ENCODE data around the gene NOS3.

The NOS3 gene

DNA sequence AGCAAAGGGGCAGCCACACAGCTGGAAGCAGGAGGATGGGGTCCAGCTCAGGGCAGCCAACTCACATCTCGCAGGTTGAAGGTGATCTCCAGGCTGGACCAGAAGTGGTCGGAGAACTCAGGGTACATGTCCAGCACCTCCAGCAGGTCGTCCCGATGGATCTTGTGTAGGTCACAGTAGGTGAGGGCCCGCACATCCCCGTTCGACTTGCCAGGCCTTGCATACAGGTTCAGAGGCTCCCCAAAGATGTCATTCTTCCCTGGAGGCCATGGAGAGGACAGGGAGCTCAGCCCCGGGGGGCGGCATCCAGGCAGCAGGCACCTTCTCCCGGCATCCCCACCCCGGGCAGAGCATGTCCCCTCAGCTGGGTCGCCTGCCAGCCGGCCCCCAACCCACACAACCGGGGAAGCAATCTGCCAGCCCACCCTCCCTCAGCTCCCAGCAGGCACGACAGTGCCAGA, 42.0 kb upstream of the NOS3 start:
- peaks cover 9% of the 10 kb centered on the region for H3K27me3 Mint-ChIP-seq
- H3K4me1 Mint-ChIP-seq = no peaks in the 10 kb centered on the region
- DNase-seq (no peak), ATAC-seq (no peak)
- H3K4me3 Mint-ChIP-seq = no peak overlapping the region
- no peaks in the 10 kb centered on the region for H3K9me3 Mint-ChIP-seq
- H3K36me3 Mint-ChIP-seq (ENCODE audit: low read depth) = no peaks in the 10 kb centered on the region
- no peak overlapping the region for H3K27ac Mint-ChIP-seq

DNA sequence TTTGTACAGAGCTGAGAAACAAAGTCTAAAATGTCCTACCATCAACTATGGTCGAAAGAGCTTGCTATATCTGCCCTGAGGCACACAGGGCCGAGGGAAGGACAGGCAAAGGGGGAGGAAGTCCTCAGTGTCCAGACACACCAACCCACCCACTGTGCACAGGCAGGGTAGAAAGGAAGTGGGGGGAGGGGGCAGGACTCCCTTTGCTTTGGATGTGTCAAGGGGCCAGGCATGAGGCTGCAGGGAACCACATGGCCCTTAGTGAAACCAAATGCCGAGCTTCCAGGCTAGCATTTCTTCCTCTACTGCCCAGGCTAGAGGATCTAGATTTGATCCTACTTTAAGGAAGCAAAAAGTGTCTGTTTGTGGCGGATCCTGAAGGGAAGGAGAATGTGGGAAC, 41.3 kb upstream of the NOS3 start:
- ATAC-seq (no peak), DNase-seq (no peak)
- Mint-ChIP-seq H3K4me3 (no peak overlapping the region), H3K27me3 (peaks cover 9% of the 10 kb centered on the region), H3K9me3 (no peaks in the 10 kb centered on the region), H3K36me3 (ENCODE audit: low read depth) (no peaks in the 10 kb centered on the region), H3K4me1 (no peaks in the 10 kb centered on the region), H3K27ac (no peak overlapping the region)

DNA sequence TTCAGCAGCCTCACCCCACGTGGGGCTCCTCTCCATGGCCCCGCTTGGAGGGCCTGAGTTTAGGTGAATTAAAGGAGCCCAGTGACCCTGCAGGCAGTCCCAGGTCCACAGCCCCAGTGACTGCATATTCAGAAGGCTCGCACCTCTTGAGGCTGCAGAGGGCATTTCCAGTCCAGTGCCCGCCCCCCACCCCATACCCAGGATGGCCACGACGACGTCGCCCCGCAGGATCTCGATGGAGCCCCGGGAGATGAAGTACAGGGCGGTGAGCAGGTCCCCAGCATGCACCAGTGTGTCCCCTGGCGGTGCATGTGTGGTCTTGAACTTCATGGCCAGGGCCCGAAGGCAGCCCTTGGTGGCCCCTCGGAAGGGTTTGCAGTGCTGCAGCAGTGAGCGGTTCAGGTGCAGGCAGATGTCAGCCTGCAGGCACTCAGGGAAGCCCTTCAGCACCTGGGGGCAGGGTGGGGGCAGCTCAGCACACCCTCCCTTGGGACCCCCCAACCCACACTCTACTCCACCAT, 40.8 kb upstream of the NOS3 start:
- Mint-ChIP-seq H3K4me1 (no peaks in the 10 kb centered on the region), H3K9me3 (no peaks in the 10 kb centered on the region), H3K36me3 (ENCODE audit: low read depth) (no peaks in the 10 kb centered on the region), H3K27me3 (peaks cover 9% of the 10 kb centered on the region), H3K27ac (no peak overlapping the region), H3K4me3 (no peak overlapping the region)
- DNase-seq = no peak
- no peak for ATAC-seq

DNA sequence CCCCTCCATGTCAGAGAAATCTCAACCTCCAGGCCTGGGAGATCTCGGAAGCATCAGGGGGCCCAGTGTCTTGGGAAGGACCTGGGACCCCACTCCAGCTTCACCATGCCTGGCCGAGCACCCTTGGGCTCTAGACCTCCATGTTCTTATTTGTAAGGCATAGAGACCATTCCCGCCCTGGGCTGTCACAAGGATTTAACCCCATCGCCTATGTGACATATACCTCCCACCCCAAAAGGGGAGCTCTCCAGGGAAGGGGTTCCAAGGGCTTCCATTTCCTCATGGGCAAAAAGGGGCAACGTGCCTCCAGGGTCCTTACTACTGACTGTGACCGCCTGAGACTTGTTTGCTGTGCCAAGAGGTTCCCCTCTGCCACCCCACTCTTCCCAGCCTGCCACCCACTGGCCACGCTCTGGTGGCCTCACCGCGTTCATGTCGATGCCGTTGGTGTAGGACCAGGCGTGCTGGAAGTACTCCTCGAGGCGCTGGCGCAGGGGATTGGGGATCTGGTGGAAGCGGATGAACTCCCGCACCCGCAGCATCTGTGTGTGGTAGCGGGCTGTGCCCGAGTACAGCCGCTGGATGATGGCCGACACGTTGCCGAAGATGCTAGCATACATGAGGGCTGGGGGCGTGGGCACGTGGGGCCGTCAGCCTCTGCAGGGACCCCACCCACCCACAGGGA, 40.2 kb upstream of the NOS3 start:
- no peak overlapping the region for H3K27ac Mint-ChIP-seq
- H3K27me3 Mint-ChIP-seq = peaks cover 7% of the 10 kb centered on the region

DNA sequence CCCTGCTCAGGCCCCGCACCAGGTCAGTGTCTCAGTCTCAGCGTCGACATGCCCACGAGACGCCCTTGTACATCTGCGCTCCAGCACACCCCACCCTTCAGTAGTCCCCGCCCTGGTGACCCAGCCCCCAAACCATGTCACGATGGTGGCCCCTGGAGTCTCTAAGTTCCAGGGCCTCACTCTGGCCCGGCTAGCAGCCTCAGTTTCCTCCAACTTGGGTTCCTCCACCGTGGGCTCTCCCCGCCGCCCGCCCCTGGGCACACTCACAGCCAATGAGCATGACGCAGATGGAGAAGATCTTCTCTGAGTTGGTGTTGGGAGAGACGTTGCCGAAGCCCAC, 39.7 kb upstream of the NOS3 start:
- H3K9me3 Mint-ChIP-seq = no peaks in the 10 kb centered on the region
- no peaks in the 10 kb centered on the region for H3K36me3 Mint-ChIP-seq (ENCODE audit: low read depth)
- H3K4me1 Mint-ChIP-seq = peaks cover 2% of the 10 kb centered on the region
- ATAC-seq = no peak
- H3K4me3 Mint-ChIP-seq = no peak overlapping the region
- no peak for DNase-seq
- no peak overlapping the region for H3K27ac Mint-ChIP-seq
- H3K27me3 Mint-ChIP-seq = peaks cover 12% of the 10 kb centered on the region

More for the DNA sequence above, 40.2 kb upstream of the NOS3 start:
- DNase-seq (no peak), ATAC-seq (no peak)
- no peaks in the 10 kb centered on the region for H3K9me3 Mint-ChIP-seq
- no peak overlapping the region for H3K4me3 Mint-ChIP-seq
- no peaks in the 10 kb centered on the region for H3K4me1 Mint-ChIP-seq
- no peaks in the 10 kb centered on the region for H3K36me3 Mint-ChIP-seq (ENCODE audit: low read depth)

DNA sequence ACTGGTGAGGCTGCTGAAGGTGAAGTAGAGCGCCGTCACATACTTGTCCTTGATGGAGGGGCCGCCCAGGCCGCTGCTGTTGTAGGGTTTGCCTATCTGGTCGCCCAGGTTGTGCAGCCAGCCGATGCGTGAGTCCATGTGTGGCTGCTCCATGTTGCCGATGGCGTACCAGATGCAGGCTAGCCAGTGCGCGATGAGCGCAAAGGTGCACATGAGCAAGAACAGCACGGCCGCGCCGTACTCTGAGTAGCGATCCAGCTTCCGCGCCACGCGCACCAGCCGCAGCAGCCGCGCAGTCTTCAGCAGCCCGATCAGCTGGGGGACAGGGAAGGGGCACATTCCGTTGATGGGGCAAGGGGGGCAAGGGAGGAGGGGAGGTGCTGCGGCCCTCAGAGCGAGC, 39.3 kb upstream of the NOS3 start:
- peaks cover 11% of the 10 kb centered on the region for H3K27me3 Mint-ChIP-seq
- DNase-seq (no peak), ATAC-seq (no peak)
- no peak overlapping the region for H3K4me3 Mint-ChIP-seq
- H3K4me1 Mint-ChIP-seq = peaks cover 2% of the 10 kb centered on the region
- no peaks in the 10 kb centered on the region for H3K36me3 Mint-ChIP-seq (ENCODE audit: low read depth)
- no peaks in the 10 kb centered on the region for H3K9me3 Mint-ChIP-seq
- no peak overlapping the region for H3K27ac Mint-ChIP-seq

DNA sequence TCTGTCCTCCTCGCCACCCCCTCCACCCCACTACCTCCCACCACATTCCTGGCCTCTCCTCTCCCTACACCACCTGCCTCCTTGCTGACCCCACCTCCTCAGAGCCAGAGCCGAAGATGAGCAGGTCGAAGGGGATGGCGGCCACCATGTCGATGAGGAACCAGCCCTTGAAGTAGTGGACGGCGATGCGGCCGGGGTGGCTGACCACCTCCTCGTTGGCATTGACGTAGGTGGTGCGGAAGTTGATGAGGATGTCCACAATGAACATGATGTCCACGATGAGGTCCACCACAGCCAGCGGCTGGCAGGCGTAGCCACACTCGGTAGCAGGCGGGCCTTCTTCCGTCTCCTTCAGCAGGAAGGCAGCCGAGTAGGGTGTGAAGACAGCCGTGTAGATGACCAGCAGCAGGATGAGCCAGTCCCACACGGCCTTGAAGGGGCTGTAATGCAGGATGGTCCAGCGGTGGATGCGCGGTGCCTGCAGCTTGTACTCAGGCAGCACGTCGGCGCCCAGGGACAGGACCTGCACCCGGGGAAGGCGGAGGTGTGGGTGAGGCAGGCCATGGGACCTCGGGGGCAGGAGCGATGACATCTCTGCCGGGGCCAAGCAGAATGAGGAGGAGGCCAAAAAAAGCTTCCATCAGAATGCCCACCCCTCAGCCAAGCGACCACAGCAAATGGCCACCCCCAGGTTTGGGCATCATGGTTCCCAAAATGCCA, 38.3 kb upstream of the NOS3 start:
- no peak overlapping the region for H3K27ac Mint-ChIP-seq
- peaks cover 18% of the 10 kb centered on the region for H3K27me3 Mint-ChIP-seq
- ATAC-seq (no peak), DNase-seq (no peak)
- peaks cover 2% of the 10 kb centered on the region for H3K4me1 Mint-ChIP-seq
- H3K9me3 Mint-ChIP-seq = no peaks in the 10 kb centered on the region
- H3K4me3 Mint-ChIP-seq = no peak overlapping the region
- no peaks in the 10 kb centered on the region for H3K36me3 Mint-ChIP-seq (ENCODE audit: low read depth)

DNA sequence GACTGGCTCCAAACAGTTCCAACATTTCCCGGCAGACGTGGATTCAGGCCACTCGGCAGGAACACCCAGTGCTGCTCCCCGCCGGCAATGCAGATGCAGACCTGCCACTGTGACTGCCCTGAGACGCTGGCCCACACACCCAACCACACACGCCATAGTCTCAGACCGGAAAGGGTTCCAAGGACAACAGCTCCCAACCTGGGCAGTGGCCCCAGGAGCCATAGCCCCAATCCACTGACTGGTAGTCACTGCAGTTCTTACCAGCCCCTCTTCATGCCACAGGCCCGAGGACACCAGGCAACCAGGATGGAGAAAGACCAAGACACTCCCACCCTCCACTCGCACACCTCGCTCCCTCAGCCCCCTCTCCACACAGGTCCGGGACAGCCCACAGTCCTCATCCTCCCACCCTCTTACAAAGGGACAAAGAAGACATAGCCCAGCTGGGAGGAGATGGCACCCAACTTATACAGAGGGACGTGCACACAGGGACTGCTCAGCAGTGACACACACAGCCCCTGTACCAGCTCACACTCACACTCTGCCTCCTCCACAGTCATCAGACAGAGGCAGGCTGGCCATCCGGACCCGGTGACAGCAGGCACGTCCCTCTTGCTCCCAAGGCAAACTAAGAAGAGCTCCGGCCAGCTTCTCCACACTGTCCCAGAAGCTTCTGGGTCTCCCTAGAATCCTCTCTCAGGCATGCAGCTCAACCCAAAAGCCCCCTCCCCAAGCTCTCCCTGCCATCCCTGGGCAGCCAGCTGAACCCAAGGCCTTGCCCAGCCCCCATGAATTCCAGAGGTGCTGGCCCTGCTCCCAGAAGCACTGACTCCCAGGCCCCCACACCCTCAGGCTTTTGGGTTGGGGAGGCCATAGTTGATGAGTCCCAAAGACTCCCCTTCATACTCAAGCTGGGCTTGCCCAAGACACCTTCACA, 37.5 kb upstream of the NOS3 start:
- DNase-seq (no peak), ATAC-seq (no peak)
- Mint-ChIP-seq H3K27me3 (peaks cover 19% of the 10 kb centered on the region), H3K4me1 (peaks cover 2% of the 10 kb centered on the region), H3K9me3 (no peaks in the 10 kb centered on the region), H3K4me3 (no peak overlapping the region), H3K27ac (no peak overlapping the region), H3K36me3 (ENCODE audit: low read depth) (no peaks in the 10 kb centered on the region)

DNA sequence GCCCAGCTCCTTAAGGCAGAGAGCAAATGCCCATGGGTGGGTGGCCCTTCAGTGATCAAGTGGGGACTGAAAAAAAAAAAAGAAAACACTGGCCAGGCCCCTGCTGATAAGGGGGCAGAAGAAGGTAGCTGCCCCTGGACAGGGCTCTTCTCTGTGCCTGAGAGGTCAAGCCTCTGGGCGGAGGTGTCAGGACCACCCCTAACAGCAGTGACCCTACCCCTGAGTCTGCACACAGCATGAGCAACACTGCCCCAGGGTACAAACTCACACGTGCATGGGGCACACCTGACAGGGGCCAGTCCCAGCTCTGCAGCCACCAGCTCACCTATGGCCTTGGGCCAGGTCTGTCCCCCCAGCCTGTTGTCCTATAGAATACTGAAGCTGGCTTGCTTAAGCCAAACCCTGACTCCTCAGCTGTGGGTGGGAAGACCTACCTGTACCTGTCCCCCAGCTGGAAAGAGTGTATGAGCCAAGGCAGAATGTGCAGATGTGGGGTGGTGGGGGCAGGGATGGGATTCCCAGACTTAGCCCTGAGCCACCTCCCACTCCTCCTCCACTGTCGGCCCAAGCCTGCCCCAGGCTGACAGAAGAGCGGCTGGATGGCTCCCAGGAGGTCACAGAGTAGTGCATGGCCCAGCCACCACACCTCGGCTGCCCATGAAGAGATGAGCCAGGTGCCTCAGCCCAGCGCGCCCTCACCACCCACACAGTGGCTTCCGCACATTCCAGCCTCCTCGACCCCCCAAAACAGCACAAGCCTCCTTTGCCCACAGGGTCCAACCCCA, 36.4 kb upstream of the NOS3 start:
- no peaks in the 10 kb centered on the region for H3K9me3 Mint-ChIP-seq
- DNase-seq (no peak), ATAC-seq (no peak)
- H3K4me3 Mint-ChIP-seq = no peak overlapping the region
- no peak overlapping the region for H3K27ac Mint-ChIP-seq
- peaks cover 25% of the 10 kb centered on the region for H3K27me3 Mint-ChIP-seq
- peaks cover 5% of the 10 kb centered on the region for H3K4me1 Mint-ChIP-seq
- no peaks in the 10 kb centered on the region for H3K36me3 Mint-ChIP-seq (ENCODE audit: low read depth)

DNA sequence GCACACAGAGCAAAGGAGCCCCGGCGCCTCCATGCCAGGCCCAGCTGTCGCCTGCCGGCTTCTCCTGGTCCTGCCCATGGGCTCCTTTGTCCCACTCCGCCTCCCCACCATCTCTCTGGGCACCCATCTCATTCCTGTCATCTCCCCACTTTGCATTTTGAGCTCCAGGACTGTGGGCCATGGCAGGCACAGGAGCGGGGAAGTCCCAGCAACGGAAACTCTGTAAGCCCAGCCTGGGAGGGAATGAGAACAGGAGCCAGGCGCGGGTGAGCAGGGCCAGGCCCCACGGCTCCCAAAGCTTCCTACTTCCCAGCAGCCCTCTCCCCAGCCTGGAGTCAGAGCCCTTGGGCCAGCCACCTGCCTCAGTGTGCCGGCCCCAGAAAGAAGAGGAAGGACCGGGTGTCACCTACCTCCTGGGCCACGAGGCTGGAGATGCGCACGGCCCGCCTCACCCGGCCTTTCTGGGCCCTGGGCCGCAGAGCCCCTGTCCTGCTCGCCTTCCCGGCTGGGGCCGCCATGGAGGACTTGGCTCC, 35.8 kb upstream of the NOS3 start:
- ATAC-seq = no peak

DNA sequence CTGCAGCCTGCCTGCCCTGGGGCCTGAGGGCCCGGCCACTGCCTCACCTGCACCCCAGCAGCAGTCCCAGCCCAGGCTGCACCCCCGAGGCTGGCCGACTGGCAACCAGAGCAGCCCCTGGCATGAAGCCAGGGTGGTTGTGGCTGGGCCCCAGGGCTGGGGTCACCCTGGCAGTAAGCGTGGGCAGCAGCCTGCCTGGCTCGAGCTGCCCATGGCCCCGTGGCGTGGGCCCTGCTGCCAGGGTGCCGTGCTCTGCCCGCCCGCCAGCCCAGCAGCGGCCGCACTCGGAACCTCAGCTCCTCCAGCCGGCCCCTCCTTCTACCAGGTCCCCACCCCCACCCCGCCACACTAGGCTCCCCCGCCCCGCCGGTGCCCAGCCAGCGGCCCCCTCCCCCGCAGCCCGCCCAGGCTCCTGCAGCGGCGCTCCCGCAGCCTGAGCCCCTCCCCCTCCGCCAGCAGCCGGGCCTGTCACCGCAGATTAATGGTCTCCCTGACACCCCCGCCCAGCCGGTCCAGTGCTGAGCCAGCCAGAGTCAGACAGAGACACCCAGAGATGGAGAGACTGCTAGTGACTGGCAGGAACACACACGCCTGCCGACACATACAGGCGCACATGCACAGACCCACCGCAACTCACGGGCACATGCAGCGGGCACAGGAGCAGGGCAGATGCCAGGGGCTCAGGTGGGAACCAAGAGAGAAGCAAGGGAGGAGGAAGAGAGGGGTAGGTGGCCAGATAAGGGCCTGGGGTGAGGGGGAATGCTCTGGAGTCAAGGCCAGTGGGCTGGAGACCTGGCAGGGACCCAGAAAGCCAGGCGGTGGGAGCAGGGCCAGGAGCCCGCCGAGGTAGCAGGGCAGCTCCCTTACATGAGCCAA, 35.1 kb upstream of the NOS3 start:
- Mint-ChIP-seq H3K4me3 (no peak overlapping the region), H3K9me3 (no peaks in the 10 kb centered on the region), H3K27me3 (peaks cover 36% of the 10 kb centered on the region), H3K27ac (no peak overlapping the region), H3K4me1 (peaks cover 8% of the 10 kb centered on the region), H3K36me3 (ENCODE audit: low read depth) (no peaks in the 10 kb centered on the region)
- DNase-seq (no peak), ATAC-seq (no peak)

More for the DNA sequence above, 35.8 kb upstream of the NOS3 start:
- Mint-ChIP-seq H3K4me1 (peaks cover 8% of the 10 kb centered on the region), H3K36me3 (ENCODE audit: low read depth) (no peaks in the 10 kb centered on the region), H3K27ac (no peak overlapping the region), H3K4me3 (no peak overlapping the region), H3K9me3 (no peaks in the 10 kb centered on the region), H3K27me3 (peaks cover 30% of the 10 kb centered on the region)
- no peak for DNase-seq

DNA sequence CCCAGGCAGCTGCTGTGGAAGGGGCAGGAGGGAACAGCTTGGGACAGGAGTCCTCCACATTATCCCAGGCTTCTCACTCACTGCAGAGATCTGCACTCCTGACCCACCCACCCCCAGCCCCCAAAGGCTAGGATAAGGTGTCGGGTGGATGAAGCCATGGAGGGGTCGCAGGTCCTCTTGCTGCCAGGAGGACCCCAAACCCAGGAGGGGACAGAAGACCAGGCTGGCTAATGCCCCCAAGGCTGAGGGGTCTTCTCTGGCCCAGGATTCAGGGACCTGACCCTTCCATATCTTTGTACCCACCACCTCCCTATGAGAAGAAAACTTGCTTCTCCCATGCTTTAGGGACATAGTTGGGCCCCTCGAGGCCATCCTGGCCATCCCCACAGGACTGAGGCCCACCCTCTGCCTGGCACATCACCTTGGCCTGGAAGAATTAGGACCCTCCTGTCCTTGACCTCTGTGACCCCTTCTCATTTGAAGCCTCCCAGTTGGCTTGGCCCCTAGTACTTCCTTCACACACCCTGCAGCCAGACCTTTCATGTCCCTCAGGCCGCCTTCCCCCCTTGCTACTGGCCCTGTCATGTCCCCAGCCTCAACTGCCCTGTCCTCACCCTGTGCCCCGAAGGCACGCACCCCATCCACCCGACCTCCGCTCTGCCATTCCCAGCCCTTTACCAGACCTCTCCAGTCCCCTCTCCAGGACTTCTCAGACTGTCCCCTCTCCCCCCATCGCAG, 34.3 kb upstream of the NOS3 start:
- no peak overlapping the region for H3K27ac Mint-ChIP-seq
- H3K4me3 Mint-ChIP-seq = no peak overlapping the region
- ATAC-seq = no peak

More for the DNA sequence above, 34.3 kb upstream of the NOS3 start:
- DNase-seq = no peak
- peaks cover 8% of the 10 kb centered on the region for H3K4me1 Mint-ChIP-seq
- no peaks in the 10 kb centered on the region for H3K36me3 Mint-ChIP-seq (ENCODE audit: low read depth)
- peaks cover 39% of the 10 kb centered on the region for H3K27me3 Mint-ChIP-seq
- no peaks in the 10 kb centered on the region for H3K9me3 Mint-ChIP-seq
